Measurements from ENCODE around the gene AP1S2.

DNA sequence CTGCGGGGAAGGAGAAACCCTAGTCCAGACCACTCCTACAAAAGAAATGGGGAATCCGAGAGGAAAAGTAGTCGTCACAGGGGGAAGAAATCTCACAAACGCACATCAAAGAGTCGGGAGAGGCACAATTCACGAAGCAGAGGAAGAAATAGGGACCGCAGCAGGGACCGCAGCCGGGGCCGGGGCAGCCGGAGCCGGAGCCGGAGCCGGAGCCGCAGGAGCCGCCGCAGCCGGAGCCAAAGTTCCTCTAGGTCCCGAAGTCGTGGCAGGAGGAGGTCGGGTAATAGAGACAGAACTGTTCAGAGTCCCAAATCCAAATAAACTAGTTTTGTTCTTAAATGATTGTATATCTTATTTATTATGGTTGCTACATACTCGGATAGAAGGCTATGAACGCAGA is 31.7 kb downstream of the AP1S2 start:
- TF ChIP-seq, protein P1, sequence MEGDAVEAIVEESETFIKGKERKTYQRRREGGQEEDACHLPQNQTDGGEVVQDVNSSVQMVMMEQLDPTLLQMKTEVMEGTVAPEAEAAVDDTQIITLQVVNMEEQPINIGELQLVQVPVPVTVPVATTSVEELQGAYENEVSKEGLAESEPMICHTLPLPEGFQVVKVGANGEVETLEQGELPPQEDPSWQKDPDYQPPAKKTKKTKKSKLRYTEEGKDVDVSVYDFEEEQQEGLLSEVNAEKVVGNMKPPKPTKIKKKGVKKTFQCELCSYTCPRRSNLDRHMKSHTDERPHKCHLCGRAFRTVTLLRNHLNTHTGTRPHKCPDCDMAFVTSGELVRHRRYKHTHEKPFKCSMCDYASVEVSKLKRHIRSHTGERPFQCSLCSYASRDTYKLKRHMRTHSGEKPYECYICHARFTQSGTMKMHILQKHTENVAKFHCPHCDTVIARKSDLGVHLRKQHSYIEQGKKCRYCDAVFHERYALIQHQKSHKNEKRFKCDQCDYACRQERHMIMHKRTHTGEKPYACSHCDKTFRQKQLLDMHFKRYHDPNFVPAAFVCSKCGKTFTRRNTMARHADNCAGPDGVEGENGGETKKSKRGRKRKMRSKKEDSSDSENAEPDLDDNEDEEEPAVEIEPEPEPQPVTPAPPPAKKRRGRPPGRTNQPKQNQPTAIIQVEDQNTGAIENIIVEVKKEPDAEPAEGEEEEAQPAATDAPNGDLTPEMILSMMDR (IDR thresholded peaks at IDR 0.05 in 2 of 3, conservative IDR thresholded peaks at IDR 0.05 in 1 of 3; ENCODE audit: borderline replicate concordance in 1 of 3, insufficient read depth in 1 of 3, low read depth in 2 of 3, low read length in 2 of 3) = no peak
- TF ChIP-seq RAD21 (IDR thresholded peaks at IDR 0.05; ENCODE audit: low read depth) (no peak), ZNF274 (IDR thresholded peaks at IDR 0.05; ENCODE audit: low read depth, low read length) (no peak), SIN3A (IDR thresholded peaks at IDR 0.05; ENCODE audit: low read depth) (no peak), POLR2AphosphoS5 (IDR thresholded peaks at IDR 0.05; ENCODE audit: low read depth, low read length) (no peak), ZFX (IDR thresholded peaks at IDR 0.05) (no peak), ELF1 (IDR thresholded peaks at IDR 0.05; ENCODE audit: borderline replicate concordance, low read depth) (no peak), POLR2A (IDR thresholded peaks at IDR 0.05; ENCODE audit: borderline replicate concordance, extremely low read depth, insufficient read depth, insufficient read length) (no peak)
- TF ChIP-seq, protein P2, sequence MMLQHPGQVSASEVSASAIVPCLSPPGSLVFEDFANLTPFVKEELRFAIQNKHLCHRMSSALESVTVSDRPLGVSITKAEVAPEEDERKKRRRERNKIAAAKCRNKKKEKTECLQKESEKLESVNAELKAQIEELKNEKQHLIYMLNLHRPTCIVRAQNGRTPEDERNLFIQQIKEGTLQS (IDR thresholded peaks at IDR 0.05) = no peak
- TF ChIP-seq, protein P3, sequence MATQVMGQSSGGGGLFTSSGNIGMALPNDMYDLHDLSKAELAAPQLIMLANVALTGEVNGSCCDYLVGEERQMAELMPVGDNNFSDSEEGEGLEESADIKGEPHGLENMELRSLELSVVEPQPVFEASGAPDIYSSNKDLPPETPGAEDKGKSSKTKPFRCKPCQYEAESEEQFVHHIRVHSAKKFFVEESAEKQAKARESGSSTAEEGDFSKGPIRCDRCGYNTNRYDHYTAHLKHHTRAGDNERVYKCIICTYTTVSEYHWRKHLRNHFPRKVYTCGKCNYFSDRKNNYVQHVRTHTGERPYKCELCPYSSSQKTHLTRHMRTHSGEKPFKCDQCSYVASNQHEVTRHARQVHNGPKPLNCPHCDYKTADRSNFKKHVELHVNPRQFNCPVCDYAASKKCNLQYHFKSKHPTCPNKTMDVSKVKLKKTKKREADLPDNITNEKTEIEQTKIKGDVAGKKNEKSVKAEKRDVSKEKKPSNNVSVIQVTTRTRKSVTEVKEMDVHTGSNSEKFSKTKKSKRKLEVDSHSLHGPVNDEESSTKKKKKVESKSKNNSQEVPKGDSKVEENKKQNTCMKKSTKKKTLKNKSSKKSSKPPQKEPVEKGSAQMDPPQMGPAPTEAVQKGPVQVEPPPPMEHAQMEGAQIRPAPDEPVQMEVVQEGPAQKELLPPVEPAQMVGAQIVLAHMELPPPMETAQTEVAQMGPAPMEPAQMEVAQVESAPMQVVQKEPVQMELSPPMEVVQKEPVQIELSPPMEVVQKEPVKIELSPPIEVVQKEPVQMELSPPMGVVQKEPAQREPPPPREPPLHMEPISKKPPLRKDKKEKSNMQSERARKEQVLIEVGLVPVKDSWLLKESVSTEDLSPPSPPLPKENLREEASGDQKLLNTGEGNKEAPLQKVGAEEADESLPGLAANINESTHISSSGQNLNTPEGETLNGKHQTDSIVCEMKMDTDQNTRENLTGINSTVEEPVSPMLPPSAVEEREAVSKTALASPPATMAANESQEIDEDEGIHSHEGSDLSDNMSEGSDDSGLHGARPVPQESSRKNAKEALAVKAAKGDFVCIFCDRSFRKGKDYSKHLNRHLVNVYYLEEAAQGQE (IDR thresholded peaks at IDR 0.05; ENCODE audit: low read depth) = no peak

All from HCT116 (cell line).